Measurements from ENCODE around the gene ADGRG6. TPM values are rescaled to one million over a fixed set of nuclear protein-coding genes. Genes with fewer than 3 reads are reported as not detected.
"Not testable (repeated sequence)": the region's sequence is repeated elsewhere in the genome, so short reads cannot be mapped to it uniquely, and the experiment has no call there.

ADGRG6 gene
- polyA plus RNA-seq, 1 donor, result 41.8 TPM

- peaks cover 9% of the 10 kb centered on the region for H3K4me1 ChIP-seq (ENCODE audit: control insufficient read depth, insufficient read depth, low read length)
- H3K9me3 ChIP-seq (ENCODE audit: control insufficient read depth, low read depth, low read length), result no peaks in the 10 kb centered on the region
- 100% methylated on average over 1 of the region's 2 CpGs for WGBS (ENCODE audit: insufficient coverage, low lambda C conversion rate)
- no peak for DNase-seq
- H3K4me3 ChIP-seq (ENCODE audit: low read length), result no peak overlapping the region
- no peaks in the 10 kb centered on the region for H3K27me3 ChIP-seq (ENCODE audit: control insufficient read depth, insufficient read depth, low read length)
- peaks cover 2% of the 10 kb centered on the region for H3K36me3 ChIP-seq (ENCODE audit: control insufficient read depth, insufficient read depth, low read length)
- no peak overlapping the region for H3K27ac ChIP-seq (ENCODE audit: low read length)
Observed at GRCh38 chr6:142443102-142443501, 141.3 kb downstream of the ADGRG6 start.

GRCh38 chr6:142443532-142443931, 141.7 kb downstream of the ADGRG6 start:
- WGBS (ENCODE audit: insufficient coverage, low lambda C conversion rate), result 100% methylated on average over 1 of the region's 1 CpG
- Histone ChIP-seq H3K9me3 (ENCODE audit: control insufficient read depth, low read depth, low read length) (no peaks in the 10 kb centered on the region), H3K36me3 (ENCODE audit: control insufficient read depth, insufficient read depth, low read length) (peaks cover 5% of the 10 kb centered on the region), H3K27ac (ENCODE audit: low read length) (no peak overlapping the region), H3K4me1 (ENCODE audit: control insufficient read depth, insufficient read depth, low read length) (peaks cover 9% of the 10 kb centered on the region), H3K27me3 (ENCODE audit: control insufficient read depth, insufficient read depth, low read length) (no peaks in the 10 kb centered on the region), H3K4me3 (ENCODE audit: low read length) (no peak overlapping the region)
- no peak for DNase-seq

- H3K36me3 ChIP-seq (ENCODE audit: control insufficient read depth, insufficient read depth, low read length), result peaks cover 3% of the 10 kb centered on the region
- no peak overlapping the region for H3K27ac ChIP-seq (ENCODE audit: low read length)
- no peaks in the 10 kb centered on the region for H3K27me3 ChIP-seq (ENCODE audit: control insufficient read depth, insufficient read depth, low read length)
- H3K4me1 ChIP-seq (ENCODE audit: control insufficient read depth, insufficient read depth, low read length), result peaks cover 9% of the 10 kb centered on the region
- 80% methylated on average over 1 of the region's 1 CpG for WGBS (ENCODE audit: insufficient coverage, low lambda C conversion rate)
- no peak for DNase-seq
- no peaks in the 10 kb centered on the region for H3K9me3 ChIP-seq (ENCODE audit: control insufficient read depth, low read depth, low read length)
- no peak overlapping the region for H3K4me3 ChIP-seq (ENCODE audit: low read length)
Observed at GRCh38 chr6:142444376-142444775, 142.6 kb downstream of the ADGRG6 start.

GRCh38 chr6:142444881-142445301, 143.1 kb downstream of the ADGRG6 start:
- peak; percentile 38 to 40 for DNase-seq
- no peaks in the 10 kb centered on the region for H3K9me3 ChIP-seq (ENCODE audit: control insufficient read depth, low read depth, low read length)
- no CpG with 5 or more reads among the region's 2 CpGs for WGBS (ENCODE audit: insufficient coverage, low lambda C conversion rate)
- no peak overlapping the region for H3K4me3 ChIP-seq (ENCODE audit: low read length)
- H3K36me3 ChIP-seq (ENCODE audit: control insufficient read depth, insufficient read depth, low read length), result peaks cover 3% of the 10 kb centered on the region
- peaks cover 9% of the 10 kb centered on the region for H3K4me1 ChIP-seq (ENCODE audit: control insufficient read depth, insufficient read depth, low read length)
- H3K27me3 ChIP-seq (ENCODE audit: control insufficient read depth, insufficient read depth, low read length), result no peaks in the 10 kb centered on the region
- H3K27ac ChIP-seq (ENCODE audit: low read length), result no peak overlapping the region

- DNase-seq, result no peak
- H3K4me1 ChIP-seq (ENCODE audit: control insufficient read depth, insufficient read depth, low read length), result peaks cover 9% of the 10 kb centered on the region
- no peak overlapping the region for H3K4me3 ChIP-seq (ENCODE audit: low read length)
- H3K27ac ChIP-seq (ENCODE audit: low read length), result no peak overlapping the region
- WGBS (ENCODE audit: insufficient coverage, low lambda C conversion rate), result 100% methylated on average over 1 of the region's 2 CpGs
- peaks cover 3% of the 10 kb centered on the region for H3K36me3 ChIP-seq (ENCODE audit: control insufficient read depth, insufficient read depth, low read length)
- no peaks in the 10 kb centered on the region for H3K9me3 ChIP-seq (ENCODE audit: control insufficient read depth, low read depth, low read length)
- H3K27me3 ChIP-seq (ENCODE audit: control insufficient read depth, insufficient read depth, low read length), result no peaks in the 10 kb centered on the region
Observed at GRCh38 chr6:142446168-142446567, 144.4 kb downstream of the ADGRG6 start.

- Histone ChIP-seq H3K4me3 (ENCODE audit: low read length) (no peak overlapping the region), H3K4me1 (ENCODE audit: control insufficient read depth, insufficient read depth, low read length) (peaks cover 9% of the 10 kb centered on the region), H3K27me3 (ENCODE audit: control insufficient read depth, insufficient read depth, low read length) (no peaks in the 10 kb centered on the region), H3K27ac (ENCODE audit: low read length) (no peak overlapping the region), H3K9me3 (ENCODE audit: control insufficient read depth, low read depth, low read length) (no peaks in the 10 kb centered on the region), H3K36me3 (ENCODE audit: control insufficient read depth, insufficient read depth, low read length) (peaks cover 3% of the 10 kb centered on the region)
- DNase-seq, result no peak
- 100% methylated on average over 2 of the region's 4 CpGs for WGBS (ENCODE audit: insufficient coverage, low lambda C conversion rate)
Observed at GRCh38 chr6:142446576-142446975, 144.8 kb downstream of the ADGRG6 start.

- H3K36me3 ChIP-seq (ENCODE audit: control insufficient read depth, insufficient read depth, low read length), result peaks cover 3% of the 10 kb centered on the region
- no peak overlapping the region for H3K27ac ChIP-seq (ENCODE audit: low read length)
- DNase-seq, result no peak
- peaks cover 9% of the 10 kb centered on the region for H3K4me1 ChIP-seq (ENCODE audit: control insufficient read depth, insufficient read depth, low read length)
- H3K9me3 ChIP-seq (ENCODE audit: control insufficient read depth, low read depth, low read length), result no peaks in the 10 kb centered on the region
- no peaks in the 10 kb centered on the region for H3K27me3 ChIP-seq (ENCODE audit: control insufficient read depth, insufficient read depth, low read length)
- H3K4me3 ChIP-seq (ENCODE audit: low read length), result no peak overlapping the region
- 100% methylated on average over 1 of the region's 4 CpGs for WGBS (ENCODE audit: insufficient coverage, low lambda C conversion rate)
Observed at GRCh38 chr6:142448091-142448729, 146.4 kb downstream of the ADGRG6 start.

- not testable (repeated sequence) for H3K4me1 ChIP-seq (ENCODE audit: control insufficient read depth, insufficient read depth, low read length); H3K36me3 ChIP-seq (ENCODE audit: control insufficient read depth, insufficient read depth, low read length); H3K9me3 ChIP-seq (ENCODE audit: control insufficient read depth, low read depth, low read length); DNase-seq; H3K27me3 ChIP-seq (ENCODE audit: control insufficient read depth, insufficient read depth, low read length); H3K4me3 ChIP-seq (ENCODE audit: low read length); H3K27ac ChIP-seq (ENCODE audit: low read length)
- WGBS (ENCODE audit: insufficient coverage, low lambda C conversion rate), result 100% methylated on average over 3 of the region's 5 CpGs
Observed at GRCh38 chr6:142450856-142451255, 149.0 kb downstream of the ADGRG6 start.

- 100% methylated on average over 1 of the region's 2 CpGs for WGBS (ENCODE audit: insufficient coverage, low lambda C conversion rate)
- Histone ChIP-seq H3K27me3 (ENCODE audit: control insufficient read depth, insufficient read depth, low read length) (no peaks in the 10 kb centered on the region), H3K4me1 (ENCODE audit: control insufficient read depth, insufficient read depth, low read length) (no peaks in the 10 kb centered on the region)
Observed at GRCh38 chr6:142452993-142453392, 151.2 kb downstream of the ADGRG6 start.

GRCh38 chr6:142454196-142454595, 152.4 kb downstream of the ADGRG6 start:
- not testable (repeated sequence) for H3K4me1 ChIP-seq (ENCODE audit: control insufficient read depth, insufficient read depth, low read length); H3K9me3 ChIP-seq (ENCODE audit: control insufficient read depth, low read depth, low read length); H3K36me3 ChIP-seq (ENCODE audit: control insufficient read depth, insufficient read depth, low read length); DNase-seq; H3K27me3 ChIP-seq (ENCODE audit: control insufficient read depth, insufficient read depth, low read length); H3K27ac ChIP-seq (ENCODE audit: low read length); H3K4me3 ChIP-seq (ENCODE audit: low read length)
- 100% methylated on average over 1 of the region's 1 CpG for WGBS (ENCODE audit: insufficient coverage, low lambda C conversion rate)

More at GRCh38 chr6:142452993-142453392, 151.2 kb downstream of the ADGRG6 start:
- H3K4me3 ChIP-seq (ENCODE audit: low read length), result no peak overlapping the region
- H3K27ac ChIP-seq (ENCODE audit: low read length), result no peak overlapping the region
- H3K36me3 ChIP-seq (ENCODE audit: control insufficient read depth, insufficient read depth, low read length), result peaks cover 3% of the 10 kb centered on the region
- no peak for DNase-seq
- H3K9me3 ChIP-seq (ENCODE audit: control insufficient read depth, low read depth, low read length), result no peaks in the 10 kb centered on the region

- not testable (repeated sequence) for H3K4me1 ChIP-seq (ENCODE audit: control insufficient read depth, insufficient read depth, low read length); DNase-seq; H3K36me3 ChIP-seq (ENCODE audit: control insufficient read depth, insufficient read depth, low read length); H3K27ac ChIP-seq (ENCODE audit: low read length); H3K9me3 ChIP-seq (ENCODE audit: control insufficient read depth, low read depth, low read length); H3K27me3 ChIP-seq (ENCODE audit: control insufficient read depth, insufficient read depth, low read length); H3K4me3 ChIP-seq (ENCODE audit: low read length)
- 70% methylated on average over 2 of the region's 2 CpGs for WGBS (ENCODE audit: insufficient coverage, low lambda C conversion rate)
Observed at GRCh38 chr6:142454848-142455247, 153.0 kb downstream of the ADGRG6 start.

Data from large intestine (tissue), 3 donors.